GM21360 (cell line): ENCODE data around the gene ZNF747.

ENCODE experiments used
- ATAC-seq: cut with Tn5 transposase; IDR thresholded peaks from one replicate; pipeline ENCODE4 v1.9.1; 2021; ENCODE audit warnings: mild to moderate bottlenecking, moderate library complexity; ENCODE audit not compliant: unreplicated experiment

The ZNF747 gene

GRCh38 chr16:30534368-30535105 lies at the start of gene ZNF747:
Gene ZNF747 (minus strand): TSS chr16:30534858. CDS start chr16:30534679, 179 bp downstream.
- ATAC-seq = peak; percentile 52

- no peak for ATAC-seq
Measured at GRCh38 chr16:30582611-30583340, 48.1 kb upstream of the ZNF747 start.

DNA sequence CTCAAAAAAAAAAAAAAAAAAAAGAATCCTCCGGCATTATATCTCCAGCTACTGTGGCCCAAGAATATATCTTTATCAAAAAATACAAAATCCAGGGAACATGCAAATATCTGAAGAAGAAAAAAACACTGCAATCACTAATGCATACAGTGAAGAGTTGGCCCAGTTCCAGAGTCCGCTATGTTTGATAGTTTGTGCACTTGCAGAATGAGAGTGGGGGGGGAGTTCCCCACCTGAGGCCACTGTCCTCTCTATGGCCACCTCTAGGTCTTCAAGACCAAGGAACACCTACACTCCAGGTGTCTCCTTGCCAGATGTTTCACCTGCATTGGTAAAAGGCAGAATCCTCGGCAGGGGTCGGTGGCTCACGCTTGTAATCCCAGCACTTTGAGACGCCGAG lies 46.8 kb upstream of the ZNF747 start:
- ATAC-seq = no peak

- ATAC-seq = no peak
Measured at GRCh38 chr16:30574678-30575077, 40.0 kb upstream of the ZNF747 start.

DNA sequence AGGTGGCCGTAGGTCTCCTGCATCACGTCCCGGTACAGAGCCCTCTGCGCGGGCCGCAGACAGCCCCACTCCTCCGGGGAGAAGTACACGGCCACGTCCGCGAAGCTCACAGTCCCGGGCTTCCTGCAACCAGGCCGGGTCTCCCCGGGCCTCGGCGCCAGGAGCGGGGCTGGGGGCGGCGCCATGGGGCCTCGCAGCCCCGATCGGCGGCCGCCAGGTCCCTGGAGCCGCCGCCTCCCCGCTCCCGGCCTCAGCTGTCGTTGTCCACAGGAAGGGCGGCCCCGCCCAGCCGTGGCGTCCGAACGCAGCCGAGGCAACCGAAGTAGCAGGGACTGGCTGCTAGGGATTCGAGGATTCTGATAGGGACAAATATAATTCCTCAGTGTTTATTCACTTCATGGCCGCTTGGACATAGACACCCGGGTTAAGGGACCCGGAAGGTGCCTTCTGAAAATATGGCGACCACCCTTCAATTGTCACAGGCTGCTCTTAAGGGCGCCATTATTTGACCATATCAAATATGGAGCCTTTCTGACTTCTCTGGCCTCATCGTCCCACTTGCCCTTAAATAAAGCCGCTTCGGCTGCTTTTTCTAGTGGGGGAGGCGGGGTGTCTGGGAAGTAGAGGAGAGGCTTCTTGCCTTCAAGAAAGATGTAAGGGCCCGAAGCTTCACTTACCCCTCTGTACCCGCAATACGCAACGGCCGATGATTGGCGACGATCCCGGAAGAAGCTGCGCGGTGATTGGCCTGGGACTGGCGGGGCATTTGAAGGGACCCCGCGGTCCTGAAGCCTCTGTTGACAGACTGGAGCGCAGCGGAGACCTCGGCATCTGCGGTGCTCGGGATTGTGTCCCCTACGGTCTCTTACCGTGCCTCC lies 37.0 kb upstream of the ZNF747 start, which contains the start of gene ZNF688:
Gene ZNF688, minus strand, starts transcription at position 270 of the 878 bp plus-strand sequence. Its CDS starts 85 bp downstream, at position 185.
- peak; percentile 55 for ATAC-seq

GRCh38 chr16:30570636-30571444 lies 36.2 kb upstream of the ZNF747 start:
- no peak for ATAC-seq

GRCh38 chr16:30569746-30570635 lies 35.3 kb upstream of the ZNF747 start:
- ATAC-seq = no peak

GRCh38 chr16:30569281-30569680 lies 34.6 kb upstream of the ZNF747 start:
- ATAC-seq = no peak

DNA sequence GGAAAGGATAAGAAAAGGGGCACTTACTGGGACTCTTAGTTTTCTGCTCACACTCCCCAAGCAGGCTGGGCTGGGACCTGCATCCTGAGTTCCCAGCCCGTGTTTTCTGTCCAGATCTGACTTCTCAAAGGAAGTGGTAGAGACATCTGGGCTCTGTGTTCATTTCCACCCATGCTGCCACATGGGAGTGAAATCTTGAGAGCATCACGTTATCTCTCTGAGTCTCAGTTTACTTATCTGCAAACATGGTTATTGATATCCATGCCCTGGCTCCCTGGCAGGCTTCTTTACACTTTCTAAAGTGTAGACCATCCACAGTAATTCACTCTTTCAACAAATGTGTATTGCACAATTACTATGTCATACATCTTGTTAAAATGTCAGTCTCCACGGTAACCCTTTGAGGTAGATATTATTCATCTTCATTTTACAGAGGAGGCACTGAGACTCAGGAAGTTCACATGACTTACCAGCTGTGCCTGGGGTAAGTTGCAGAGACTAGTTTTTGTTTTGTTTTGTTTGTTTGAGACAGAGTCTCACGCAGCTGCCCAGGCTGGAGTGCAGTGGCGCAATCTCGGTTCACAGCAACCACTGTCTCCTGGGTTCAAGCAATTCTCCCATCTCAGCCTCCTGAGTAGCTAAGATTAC lies 33.5 kb upstream of the ZNF747 start:
- no peak for ATAC-seq

DNA sequence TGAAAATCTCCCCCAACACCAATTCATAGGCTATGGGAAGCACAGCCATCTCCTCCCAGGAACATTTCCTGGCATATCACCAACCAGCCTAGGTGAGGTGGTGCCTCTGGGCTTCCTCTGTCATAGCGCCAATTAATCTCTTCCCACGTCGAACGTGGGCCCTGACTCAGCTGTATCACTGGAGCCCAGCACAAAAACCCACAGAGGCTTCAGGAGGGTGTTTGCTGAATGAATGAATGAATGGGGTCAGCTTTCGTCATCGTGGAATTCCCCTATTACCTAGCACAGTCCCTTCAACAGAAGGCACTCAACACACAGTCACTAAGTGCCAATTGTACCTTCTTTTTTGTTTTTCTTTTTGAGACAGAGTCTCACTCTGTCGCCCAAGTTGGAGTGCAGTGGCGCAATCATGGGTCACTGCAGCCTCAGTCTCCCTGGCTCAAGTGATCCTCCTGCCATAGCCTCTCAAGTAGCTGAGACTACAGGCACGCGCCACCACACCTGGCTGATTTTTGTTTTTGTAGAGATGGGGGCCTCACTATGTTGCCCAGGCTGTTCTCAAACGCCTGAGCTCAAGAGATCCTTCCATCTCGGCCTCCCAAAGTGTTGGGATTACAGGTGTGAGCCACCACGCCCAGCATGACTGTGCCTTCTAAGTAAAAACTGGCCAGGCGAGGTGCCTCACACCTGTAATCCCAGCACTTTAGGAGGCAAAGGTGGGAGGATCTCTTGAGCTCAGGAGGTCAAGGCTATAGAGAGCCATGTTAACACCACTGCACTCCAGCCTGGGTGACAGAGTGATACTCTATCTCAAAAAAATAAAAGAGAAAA lies 32.7 kb upstream of the ZNF747 start:
- ATAC-seq = no peak

DNA sequence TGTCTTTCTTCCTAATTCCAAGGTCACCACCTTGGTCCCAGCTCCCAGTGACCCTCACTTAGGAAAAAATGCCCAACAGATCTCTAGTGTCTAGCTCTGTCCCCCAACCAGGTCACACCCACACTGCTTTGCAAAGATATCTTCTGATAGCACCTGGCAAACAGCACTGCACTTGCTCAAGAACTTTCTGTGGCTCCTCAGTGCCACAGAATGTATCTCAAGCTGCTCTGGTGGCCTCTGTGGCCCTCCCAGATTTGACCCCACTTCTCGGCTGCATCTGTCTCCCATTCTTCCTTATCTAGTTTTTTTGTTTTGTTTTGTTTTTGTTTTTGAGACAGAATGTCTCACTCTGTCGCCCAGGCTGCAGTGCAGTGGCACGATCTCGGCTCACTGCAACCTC lies 31.9 kb upstream of the ZNF747 start:
- ATAC-seq = no peak

DNA sequence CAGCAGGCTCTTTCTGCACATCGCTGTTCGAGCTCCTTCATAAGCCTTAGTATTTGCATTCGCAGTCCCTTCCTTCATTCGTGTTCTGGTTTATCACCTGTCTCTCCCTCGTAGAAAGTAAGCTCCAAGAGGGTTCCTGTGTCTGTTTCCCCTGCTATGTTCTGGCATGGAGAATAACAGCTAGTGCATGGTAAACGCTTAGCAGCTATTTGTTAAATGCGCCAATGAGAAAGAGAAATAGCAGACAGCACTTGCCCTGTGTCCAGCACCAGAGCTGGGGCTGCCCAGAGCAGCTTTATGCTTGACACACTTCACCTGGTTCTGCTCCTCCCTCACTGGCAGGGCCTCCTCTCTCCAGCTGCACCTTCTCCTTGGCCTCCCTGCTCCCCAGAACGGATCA lies 31.3 kb upstream of the ZNF747 start:
- ATAC-seq = no peak

- no peak for ATAC-seq
Measured at GRCh38 chr16:30565526-30565925, 30.9 kb upstream of the ZNF747 start.

DNA sequence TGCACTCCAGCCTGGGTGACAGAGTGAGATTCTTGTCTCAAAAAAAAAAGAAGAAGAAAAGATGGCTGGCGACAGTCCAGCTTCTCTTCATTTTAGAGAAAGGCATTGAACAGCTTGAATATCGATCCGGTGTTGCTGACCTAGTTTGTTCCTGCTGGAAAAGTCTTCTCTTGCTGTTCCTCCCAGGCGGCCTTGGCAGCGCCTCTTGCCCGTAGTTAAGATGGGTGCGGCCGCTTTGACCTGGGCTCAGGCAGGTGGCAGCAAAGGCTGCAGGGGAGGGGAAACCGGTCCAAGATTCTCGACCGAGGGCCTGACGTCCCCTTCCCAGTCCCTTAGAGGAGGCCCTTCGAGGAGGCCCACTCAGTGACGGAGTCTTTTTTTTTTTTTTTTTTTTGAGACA lies 27.4 kb upstream of the ZNF747 start:
- no peak for ATAC-seq

GRCh38 chr16:30561089-30561816 lies 26.6 kb upstream of the ZNF747 start:
- ATAC-seq = no peak

DNA sequence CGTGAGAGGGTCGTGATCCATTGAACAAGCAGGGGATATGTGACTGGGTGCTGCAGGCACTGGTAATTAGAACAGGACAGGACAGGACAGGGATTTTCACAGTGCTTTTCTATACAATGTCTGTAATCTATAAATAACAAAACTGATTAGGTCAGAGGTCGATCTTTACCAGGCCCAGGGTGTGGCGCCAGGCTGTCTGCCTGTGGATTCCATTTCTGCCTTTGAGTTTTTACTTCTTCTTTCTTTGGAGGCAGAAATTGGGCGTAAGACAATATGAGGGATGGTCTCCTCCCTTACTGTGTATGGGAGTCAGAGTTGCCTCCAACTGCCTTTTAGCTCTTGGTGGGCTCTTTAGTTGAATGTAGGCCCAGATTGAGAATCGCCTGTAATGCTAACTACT lies 25.0 kb upstream of the ZNF747 start:
- no peak for ATAC-seq

DNA sequence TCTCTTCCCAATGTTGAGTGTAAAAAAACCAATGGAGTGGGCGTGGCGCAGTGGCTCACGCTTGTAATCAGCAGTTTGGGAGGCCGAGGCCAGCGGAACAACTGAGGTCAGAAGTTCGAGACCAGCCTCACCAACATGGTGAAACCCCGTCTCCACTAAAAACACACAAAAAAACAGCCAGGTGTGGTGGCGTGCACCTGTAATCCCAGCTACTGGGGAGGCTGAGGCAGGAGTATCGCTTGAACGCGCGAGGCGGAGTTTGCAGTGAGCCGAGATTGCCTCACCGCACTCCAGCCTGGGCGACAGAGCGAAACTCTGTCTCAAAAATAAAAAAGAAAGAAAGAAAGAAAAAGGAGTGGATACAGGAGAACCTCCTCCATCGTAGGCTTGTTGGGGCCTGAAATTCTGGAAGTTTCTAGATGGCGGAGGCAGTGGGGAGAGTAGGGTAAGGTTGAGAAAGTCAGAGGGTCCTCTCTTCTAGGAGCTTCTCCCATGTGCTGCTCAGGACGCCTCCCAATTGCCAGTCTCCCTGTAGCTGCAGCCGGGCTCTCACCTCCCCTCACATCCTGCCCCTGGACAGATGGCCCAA lies 24.2 kb upstream of the ZNF747 start:
- no peak for ATAC-seq
